Uterus (tissue), 2 donors: Measurements from ENCODE around the gene TNS1.

Source experiments
- POLR2A ChIP-seq, 2 donors: fragments of 450-650 bp; IDR thresholded peaks; one replicate each; pipeline ENCODE4 v1.6.1; 2016; ENCODE audit warnings: antibody characterized with exemption in 2 of 2, mild to moderate bottlenecking in 1 of 2, moderate library complexity in 1 of 2
- TF ChIP-seq, protein P1 (sequence below), 4 experiments: fragments of 200-600 bp in 2 of 4; fragments of 450-650 bp in 2 of 4; sonication (generic) in 2 of 4; IDR thresholded peaks; one replicate each; pipeline ENCODE4 v1.5.1; 2016 to 2019; ENCODE audit warnings: antibody characterized with exemption in 4 of 4, mild to moderate bottlenecking in 2 of 4, moderate library complexity in 1 of 4

DNA sequence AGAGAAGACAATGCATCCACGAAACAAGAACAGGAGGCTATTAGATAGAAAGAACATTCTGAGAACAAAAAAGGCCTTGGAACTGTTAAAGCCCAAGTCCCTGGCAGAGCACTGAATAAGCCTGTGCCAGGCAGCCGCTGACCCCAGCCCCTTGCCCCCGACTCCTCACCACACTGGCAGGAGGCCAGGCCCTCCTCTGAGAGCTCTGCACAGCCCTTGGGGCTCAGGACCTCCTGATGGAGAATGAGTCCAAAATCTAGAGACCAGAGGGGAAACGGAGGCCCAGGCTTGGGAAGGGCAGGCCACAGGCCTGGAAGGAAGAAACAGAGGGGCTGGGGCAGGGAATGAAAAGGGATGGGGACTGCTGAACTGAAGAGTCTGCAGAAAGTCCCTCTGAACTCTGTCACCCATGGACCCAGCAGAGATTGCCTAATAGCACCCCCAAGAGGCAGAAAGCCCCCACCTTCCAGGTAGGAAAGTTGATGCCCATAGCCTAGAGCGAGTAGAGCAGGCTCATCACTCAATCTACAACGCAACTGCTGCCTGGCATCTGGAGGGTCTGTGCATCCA is 18.3 kb upstream of the TNS1 start:
- TF ChIP-seq POLR2A (IDR thresholded peaks at IDR 0.05): no peak
- TF ChIP-seq, protein P1, sequence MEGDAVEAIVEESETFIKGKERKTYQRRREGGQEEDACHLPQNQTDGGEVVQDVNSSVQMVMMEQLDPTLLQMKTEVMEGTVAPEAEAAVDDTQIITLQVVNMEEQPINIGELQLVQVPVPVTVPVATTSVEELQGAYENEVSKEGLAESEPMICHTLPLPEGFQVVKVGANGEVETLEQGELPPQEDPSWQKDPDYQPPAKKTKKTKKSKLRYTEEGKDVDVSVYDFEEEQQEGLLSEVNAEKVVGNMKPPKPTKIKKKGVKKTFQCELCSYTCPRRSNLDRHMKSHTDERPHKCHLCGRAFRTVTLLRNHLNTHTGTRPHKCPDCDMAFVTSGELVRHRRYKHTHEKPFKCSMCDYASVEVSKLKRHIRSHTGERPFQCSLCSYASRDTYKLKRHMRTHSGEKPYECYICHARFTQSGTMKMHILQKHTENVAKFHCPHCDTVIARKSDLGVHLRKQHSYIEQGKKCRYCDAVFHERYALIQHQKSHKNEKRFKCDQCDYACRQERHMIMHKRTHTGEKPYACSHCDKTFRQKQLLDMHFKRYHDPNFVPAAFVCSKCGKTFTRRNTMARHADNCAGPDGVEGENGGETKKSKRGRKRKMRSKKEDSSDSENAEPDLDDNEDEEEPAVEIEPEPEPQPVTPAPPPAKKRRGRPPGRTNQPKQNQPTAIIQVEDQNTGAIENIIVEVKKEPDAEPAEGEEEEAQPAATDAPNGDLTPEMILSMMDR (IDR thresholded peaks at IDR 0.05): no peak
